Activated CD4-positive, alpha-beta T cell treated with anti-CD3 and anti-CD28 coated beads for 24 hours (primary cell): Measurements from ENCODE around the gene SEH1L.
"Not testable (repeated sequence)": the region's sequence is repeated elsewhere in the genome, so short reads cannot be mapped to it uniquely, and the experiment has no call there.

ENCODE experiments used
- DNase-seq, 2 donors: peaks; one replicate each; pipeline ENCODE4 v3.0.0-alpha.2; 2020; ENCODE audit warnings: low read depth in 2 of 2

Gene SEH1L, protein sequence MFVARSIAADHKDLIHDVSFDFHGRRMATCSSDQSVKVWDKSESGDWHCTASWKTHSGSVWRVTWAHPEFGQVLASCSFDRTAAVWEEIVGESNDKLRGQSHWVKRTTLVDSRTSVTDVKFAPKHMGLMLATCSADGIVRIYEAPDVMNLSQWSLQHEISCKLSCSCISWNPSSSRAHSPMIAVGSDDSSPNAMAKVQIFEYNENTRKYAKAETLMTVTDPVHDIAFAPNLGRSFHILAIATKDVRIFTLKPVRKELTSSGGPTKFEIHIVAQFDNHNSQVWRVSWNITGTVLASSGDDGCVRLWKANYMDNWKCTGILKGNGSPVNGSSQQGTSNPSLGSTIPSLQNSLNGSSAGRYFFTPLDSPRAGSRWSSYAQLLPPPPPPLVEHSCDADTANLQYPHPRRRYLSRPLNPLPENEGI

DNA sequence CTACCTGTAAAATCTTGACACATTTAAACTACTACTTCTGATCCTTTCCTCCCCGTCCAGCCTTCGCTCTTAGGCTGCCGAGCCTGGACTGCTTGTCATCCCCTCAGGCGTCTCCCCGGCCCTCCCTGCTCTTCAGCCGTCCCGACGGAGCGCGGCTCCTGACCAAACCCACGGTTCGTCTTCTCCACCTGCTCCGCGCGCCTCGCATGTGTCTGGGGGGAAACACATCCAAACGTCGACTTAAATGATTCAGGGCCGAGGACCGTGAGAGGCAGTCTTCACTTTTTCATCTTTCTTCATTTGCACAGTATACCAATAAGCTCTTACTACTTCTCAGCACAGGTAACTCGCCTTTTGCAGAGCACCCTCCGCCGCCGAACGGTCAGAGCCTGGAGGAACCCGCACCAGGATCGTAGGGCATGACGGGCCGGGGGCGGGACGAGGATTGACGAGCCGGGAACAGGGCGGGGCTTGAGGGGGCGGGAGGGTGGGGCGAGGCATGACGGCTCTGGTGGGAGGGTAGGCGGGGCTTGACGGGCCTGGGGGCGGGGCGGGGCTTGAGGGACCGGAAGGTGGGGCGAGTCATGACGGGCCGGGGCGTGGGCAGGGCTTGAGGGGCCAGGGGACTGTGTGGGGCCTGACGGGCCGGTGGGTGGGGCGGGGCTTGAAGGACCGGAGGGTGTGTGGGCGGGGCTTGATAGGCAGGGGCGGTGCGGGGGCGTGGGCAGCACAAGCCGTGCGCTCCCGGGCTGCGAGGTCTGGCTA lies at the start of gene SEH1L:
Gene SEH1L, plus strand, starts transcription at position 727 of the 765 bp plus-strand sequence. CDS start 111 bp downstream, outside the sequence.
- DNase-seq = peak; percentile 99 to 100

DNA sequence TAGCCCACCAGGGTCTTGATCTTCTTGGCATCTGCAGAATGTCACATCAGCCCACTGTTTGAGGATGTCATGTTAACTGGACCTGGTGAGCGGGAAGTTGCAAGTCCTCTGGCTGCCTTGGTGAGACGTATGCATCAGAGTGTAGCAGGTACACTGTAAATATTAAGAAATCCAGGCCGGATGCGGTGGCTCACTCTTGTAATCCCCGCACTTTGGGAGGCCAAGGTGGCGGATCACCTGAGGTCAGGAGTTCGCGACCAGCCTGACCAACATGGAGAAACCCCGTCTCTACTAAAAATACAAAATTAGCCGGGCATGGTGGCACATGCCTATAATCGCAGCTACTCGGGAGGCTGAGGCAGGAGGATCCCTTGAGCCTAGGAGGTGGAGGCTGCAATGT lies 46.6 kb upstream of the SEH1L start:
- not testable (repeated sequence) for DNase-seq

DNA sequence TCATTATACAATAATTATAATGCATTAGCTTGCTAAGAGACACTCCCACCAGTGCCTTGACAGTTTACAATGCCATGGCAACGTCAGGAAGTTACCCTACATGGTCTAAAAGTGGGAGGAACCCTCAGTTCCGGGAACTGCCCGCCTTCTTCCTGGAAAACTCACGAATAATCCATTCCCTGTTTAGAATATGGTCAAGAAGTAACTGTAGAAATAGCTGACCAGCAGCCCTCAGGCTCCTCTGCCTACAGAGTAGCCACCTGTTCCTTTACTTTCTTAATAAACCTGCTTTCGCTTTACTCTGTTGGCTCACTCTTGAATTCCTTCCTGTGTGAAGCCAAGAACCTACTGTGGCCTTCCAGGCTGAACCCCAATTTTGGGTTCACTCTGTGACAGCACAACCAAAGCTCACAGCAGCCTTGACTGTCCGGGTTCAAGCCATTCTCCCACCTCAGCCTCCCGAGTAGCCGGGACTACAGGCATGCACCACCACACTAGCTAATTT lies 43.7 kb upstream of the SEH1L start:
- no peak for DNase-seq

DNA sequence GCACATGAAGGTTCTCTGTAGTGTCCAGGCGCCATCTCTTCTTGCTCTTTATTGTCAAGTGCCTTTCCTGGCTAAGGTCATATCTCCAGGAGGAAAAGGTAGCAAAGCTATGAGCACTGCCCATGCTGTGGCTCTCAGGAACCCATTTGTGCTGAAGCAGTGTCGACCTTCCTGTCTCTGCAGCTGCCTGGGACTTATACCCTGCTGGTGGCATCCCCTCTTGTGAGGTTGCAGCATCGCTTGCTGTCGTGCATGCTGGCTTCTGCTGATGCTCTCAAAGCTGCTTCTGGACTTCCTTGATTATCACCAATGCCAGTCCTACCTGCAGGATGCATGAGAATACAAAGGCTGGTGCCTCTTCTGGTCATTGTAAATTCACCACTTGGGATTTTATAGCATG lies 41.7 kb upstream of the SEH1L start:
- no peak for DNase-seq

DNA sequence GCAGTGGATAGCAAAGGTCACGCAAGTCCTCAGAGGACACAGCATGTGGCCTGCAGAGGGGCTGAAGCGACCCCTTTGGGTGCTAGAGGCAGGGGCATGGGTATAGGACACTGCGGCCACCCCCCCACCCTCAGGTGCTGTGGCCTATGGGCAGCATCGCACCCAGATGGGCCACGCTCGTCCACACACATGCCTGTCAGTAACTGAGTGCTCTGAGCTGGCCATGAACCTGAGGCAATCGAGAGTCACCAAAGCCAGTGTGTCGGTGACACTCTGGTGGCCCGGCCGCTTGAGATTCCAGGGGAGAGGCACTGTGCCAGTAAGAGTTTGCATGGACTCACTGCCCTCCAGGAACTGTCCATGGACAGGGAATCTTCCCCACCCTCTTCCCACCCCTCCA lies 41.0 kb upstream of the SEH1L start:
- DNase-seq = no peak

DNA sequence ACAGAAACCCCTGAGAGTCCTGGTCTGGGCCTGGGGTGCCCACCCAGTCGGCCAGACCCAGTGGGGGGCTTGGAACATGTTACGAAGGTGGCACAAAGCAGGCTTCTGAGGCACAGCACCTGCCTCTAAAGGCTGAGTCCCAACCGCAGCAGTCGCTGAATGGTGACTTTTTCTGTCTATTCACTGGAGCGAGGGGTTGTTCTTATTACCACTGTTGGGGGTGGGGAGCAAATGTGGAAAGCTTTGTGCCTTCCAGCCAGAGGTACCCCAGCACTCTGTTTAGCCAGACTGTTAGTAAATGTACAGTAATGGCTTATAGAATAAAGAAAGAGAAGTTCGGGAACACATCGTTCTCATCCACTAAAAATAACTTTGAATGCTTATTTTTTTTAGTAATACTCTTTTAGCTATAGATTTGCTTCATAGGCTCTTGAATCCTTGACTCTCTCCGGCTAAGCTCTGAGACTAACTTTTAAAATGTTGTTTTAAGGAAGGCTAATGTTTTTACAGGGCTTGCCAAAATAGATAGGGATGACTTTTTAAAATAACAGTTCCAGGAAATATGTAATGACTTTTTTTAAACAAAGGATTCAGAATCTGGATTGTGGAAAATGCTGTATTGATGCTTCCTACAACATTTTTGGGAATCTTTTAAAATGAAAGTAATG lies 40.4 kb upstream of the SEH1L start:
- DNase-seq = no peak

DNA sequence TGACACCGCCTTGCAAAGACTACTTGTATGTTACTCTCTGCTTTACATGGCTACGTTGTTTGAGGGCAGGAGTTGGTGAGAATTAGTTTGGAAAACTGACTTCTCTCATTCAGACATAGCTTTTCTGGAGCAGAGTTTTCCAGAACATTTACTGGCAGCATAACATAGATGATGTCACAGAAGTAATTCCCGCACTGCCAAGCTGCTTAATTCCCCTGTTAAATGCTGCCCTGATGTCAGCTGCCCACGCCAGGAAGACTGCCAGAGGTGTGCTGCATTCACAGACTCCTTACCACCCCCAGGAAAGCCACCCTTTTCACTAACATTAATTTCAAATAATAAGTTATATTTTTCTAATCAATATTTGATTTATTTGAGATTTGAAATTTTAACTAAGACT lies 39.1 kb upstream of the SEH1L start:
- DNase-seq = no peak

DNA sequence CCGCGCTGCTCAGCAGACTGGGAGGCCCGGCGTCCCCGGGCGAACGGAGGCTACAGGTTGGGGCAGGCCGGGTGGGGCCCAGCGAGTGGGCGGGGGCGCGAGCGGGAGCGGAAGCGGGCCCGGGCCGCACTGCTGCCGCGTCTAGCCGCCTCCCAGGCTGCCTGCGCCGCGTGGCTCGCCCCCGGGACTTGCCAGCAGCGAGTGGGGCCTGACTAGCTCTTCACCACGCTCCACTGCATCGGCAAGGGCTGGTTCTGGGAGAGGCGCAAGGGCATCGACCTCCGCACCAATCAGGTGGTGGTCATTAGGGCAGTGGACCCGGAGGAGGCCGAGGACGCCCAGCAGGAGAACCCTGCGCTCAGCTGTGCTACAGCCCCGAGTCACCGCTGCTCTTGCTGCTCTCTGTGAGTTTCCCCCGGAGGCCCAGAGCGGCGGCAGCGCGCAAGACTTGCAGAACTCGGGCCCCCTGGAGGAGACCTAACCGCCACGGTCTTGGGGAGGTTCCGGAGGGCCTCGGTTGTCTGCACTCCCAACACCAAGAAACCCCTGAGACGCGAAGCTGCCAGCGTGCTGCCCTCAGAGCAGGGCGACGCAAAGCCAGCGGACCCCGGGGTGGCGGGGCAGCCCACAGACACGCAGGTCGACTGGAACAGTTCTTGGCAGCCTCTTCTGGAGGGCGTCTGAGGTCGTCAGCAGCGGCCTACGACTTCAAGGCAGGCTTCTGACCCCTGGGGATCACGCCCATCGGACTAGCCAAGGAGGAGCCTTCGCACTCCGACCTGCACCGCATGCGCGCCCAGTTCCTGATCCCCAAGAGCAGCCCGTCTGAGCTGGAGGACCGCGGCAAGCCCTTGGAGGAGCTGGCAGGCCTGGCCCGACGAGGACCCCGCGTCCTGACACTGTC lies 36.5 kb upstream of the SEH1L start:
- peak in 1 of 2 donors; percentile 39 for DNase-seq

DNA sequence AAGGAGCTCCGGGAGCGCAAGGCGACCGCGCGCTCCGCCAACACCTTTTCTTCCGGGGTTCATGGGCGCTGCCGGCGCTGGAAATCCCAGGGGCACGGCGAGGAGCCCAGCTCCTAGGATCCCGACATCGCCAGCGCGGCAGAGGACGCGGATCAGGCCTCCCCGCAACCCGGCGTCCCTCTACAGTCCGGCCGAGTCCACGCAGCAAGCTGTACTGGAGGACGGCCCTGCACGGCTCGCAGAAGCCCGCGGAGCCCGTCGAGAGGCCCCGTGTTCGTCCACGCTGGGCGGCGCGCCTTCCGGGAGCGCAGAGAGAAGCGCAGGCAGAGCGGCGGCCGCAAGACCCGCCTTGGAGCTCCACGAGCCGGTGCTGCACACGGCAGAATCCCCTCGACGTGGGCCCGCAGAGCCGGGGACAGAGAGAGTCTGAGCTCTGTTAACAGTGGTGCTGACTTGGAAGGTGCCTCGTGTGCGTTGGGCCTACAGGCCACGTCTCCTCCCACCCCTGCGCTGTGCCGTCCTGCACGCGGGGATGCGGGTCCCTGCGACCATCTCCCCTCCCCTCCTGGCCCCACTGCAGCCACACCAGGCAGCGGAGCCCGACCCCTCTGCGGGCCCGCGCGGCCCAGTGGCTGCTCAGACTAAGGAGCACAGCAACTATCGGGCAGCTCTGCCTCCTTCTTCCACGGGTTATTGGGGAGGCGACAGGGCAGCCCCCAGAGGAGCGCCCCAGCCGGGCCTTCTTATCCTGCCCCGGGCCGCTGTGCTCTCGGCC lies 35.7 kb upstream of the SEH1L start:
- DNase-seq = no peak

DNA sequence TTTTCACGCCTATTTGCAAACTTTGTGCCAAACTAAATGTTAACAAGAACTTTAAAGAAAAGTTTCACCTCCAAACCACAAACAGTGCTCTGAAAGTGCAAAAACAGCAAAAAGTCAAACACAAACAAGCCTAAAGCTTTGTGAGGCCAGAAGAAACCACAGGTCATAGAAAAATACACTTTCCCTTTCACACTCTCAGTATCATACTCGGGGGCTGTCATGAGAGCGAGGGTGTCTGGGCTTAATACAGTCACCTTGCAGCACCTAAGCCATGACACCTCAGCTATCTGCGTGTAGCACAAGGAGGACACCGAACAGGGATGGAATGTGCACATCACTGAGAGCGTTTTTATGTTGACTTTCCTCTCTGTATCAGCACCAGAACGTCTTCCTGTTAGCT lies 26.6 kb upstream of the SEH1L start:
- DNase-seq = no peak

DNA sequence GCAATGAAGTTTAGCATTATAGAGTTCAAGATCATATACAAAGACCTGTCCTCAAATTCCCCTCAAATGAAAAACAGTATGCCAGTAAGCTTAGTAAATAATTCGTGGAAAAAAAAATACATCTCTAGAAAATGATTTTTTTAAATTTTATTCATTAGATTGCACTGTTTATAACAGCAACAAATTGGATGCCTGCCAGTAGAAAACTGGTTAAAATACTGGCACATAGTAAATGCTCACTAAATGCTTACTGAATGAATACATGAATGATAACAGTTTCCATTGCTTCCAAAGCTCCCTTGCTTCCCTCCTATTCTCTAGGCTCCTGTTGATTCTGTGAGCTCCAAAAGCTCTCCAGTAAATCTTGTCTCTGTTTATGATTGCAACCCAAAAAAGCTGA lies 25.5 kb upstream of the SEH1L start:
- DNase-seq = no peak

DNA sequence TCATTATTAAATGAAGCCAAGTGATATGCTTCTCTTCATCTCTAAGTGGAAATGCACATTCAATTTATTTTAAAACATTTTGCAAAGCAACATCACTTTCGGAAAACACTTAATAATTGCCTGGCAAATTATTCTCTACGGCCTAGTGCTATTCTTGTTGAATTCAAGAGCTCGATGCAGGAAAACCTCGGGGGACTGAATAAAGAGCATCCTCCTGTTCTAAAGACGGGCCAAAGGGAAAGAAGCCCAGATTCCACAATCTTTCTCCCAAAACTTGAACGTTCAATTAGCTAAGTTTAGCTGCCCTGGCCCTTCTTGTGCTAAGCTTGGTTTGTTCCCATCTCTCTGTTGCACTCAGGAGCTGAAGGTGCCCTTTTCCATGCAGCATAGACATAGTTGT lies 23.2 kb upstream of the SEH1L start:
- no peak for DNase-seq

DNA sequence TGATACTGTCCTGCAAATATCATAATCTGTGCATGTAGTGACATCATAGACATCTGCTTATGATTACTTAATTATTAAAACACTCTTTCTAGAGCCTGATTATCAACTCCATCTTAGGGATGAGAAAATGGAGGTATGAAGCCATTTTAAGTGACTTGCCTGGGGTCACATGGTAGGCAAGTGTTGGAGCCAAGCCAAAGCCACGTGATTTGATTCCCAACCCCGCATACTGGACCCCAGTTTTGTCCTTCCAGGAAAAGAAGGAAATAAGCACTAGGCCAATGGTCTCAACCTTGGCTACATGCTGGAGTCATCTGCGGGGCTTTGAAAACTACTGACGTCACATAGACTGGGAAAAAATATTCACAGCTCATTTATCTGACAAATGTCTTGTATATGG lies 19.6 kb upstream of the SEH1L start:
- DNase-seq = no peak

DNA sequence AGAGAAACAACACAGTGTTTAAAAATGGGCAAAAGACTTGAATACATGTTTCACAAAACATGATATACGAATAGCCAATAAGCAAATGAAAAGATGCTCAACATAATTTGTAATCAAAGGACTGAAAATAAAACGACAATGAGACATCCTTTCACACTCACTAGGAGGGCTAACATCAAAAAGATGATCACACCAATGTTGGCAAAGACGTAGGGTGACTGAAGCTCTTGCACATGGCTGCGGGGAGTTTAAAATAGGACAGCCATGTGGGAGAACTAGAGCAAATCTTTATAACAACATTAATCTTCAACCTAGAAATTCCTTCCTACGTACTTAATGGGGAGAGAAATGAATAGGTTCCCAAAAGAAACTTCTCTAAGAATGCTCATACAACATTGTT lies 19.2 kb upstream of the SEH1L start:
- no peak for DNase-seq

DNA sequence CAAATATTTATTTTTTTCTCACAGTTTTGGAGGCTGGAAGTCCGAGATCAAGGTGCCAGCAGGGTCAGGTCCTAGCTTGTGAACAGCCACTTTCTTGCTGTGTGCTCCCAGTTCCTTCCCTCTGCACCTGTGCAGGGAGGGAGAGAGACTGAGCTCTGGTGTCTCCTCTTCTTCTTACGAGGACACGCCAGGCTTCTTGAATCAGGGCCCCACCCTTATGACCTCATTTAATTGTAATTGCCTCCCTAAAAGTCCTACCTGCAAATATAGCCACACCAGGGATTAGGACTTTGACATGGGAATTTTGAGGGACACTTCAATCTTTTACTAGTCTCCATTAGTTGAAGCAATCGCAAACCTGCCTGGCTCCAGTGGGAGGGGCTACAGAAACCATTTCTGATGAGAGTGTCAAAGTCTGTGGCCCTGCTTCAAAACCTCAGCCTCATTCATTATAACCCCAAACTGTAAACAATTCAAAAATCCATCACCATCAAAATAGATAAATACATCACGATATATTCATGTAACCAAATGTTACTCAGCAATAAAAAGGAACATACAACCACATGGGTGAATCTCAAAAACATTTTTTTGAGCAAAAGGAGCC lies 18.2 kb upstream of the SEH1L start:
- DNase-seq = no peak

DNA sequence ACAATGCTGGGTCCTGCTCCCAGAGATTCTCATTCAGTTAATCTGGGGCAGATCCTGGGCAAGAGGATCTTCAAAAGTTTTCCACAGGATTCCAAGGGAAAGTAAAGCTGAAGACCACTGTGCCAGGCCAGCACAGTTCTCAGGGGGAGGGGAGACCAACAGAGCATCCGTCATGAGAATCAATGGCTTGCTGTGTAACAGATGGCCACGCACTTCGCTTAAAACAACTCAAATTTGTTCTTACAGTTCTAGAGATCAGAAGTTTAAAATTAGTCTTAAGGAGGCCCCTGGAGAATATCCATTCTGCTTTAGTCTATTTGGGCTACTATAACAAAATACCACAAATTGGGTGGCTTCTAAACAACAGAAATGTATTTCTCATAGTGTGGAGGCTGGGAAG lies 17.4 kb upstream of the SEH1L start:
- DNase-seq = no peak

DNA sequence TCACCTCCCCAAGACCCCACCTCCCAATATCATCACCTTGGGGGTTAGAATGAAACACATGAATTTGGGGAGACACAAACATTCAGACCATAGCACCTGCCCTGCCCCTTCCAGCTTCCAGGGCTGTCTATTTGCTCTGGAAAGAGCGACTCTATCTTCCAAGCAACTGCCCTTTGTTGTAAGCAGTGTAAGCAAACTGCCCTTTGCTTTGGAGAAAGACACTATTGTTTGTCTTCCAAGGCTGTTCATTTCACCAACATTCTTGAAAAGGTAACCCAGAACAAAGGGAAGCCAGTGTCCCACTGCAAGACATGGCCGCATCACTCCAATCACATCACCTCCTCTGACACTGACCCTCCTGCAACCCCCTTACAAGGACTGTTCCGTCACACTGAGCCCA lies 16.9 kb upstream of the SEH1L start:
- no peak for DNase-seq

DNA sequence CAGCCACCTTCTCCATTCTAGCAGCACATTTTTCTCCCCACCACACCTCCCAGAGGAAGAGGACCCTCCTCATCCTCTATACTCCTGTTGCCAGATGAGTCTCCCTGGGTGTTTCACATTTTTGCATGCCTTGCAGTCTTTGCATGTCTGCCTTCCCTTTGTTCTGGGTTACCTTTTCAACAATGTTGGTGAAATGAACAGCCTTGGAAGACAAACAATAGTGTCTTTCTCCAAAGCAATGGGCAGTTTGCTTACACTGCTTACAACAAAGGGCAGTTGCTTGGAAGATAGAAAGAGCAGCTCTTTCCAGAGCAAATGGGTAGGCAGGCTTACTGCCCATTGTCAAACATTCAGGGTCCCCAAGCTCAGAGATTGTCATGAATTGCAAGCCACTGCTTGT lies 14.5 kb upstream of the SEH1L start:
- DNase-seq = no peak

DNA sequence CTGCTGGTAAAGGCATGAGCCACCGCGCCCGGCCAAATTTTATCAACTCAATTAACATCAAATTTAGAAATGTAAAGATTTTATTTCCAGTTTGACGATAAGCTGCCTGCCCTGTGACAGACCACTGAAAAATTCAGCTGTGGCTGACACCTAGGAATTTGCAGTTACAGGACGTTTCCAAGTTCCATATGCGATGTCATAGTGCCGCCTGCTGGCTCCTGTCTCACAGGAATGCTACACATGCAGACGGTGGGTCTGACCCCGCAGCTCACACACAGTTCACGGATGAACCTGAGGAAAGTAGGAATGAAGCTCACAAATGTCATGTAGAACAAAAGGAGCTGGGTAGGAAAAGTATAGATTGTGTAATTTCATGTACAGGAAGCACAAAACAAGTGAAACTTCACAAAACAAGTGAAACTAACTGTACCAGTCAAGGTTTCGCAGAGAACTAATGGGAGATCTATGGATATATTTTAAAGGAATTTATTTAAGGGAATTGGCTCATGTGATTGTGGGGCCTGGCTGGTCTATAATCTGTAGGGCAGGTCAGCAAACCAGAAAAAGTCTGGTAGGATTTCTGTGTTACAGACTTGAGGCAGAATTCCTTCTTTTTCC lies 13.2 kb upstream of the SEH1L start:
- DNase-seq = peak; percentile 61

DNA sequence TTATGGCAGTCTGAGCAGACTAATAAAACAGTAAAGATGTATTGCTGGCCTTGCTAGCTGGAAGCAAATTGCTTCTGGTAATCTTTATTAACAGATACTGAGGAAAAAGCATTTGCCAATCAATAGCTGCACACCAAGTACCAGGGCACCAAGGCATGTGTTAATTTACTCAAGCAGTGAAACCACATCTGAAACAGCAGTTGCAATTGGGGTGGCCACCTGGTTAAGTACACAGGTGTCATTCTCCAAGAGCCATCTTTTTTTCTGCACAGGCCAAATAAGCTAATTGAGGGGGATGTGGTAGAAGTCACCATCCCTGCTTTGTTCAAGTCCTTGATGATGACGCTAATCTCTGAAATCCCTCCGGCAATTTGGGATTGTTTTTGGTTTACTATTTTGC lies 8.6 kb upstream of the SEH1L start:
- no peak for DNase-seq
